Measurements from ENCODE around the gene SMU1. TPM values are rescaled to one million over a fixed set of nuclear protein-coding genes. Genes with fewer than 3 reads are reported as not detected.

The SMU1 gene
- 31.1 and 31.8 TPM in 2 replicates for total RNA-seq

- Histone ChIP-seq H4K20me1 (ENCODE audit: insufficient read depth, low read length) (peaks cover 19% of the 10 kb centered on the region), H3K36me3 (ENCODE audit: insufficient read depth, low read length) (peaks cover 21% of the 10 kb centered on the region), H3K9me3 (ENCODE audit: low read depth, low read length) (no peaks in the 10 kb centered on the region), H3K79me2 (ENCODE audit: insufficient read depth, low read length) (peaks cover 50% of the 10 kb centered on the region), H3K27ac (ENCODE audit: low read depth, low read length) (peak within 1 kb of the TSS; percentile 98), H3K4me2 (ENCODE audit: insufficient read depth, low read length) (peak within 1 kb of the TSS; percentile 99), H3K4me1 (ENCODE audit: insufficient read depth, low read length) (peaks cover 15% of the 10 kb centered on the region), H2AFZ (ENCODE audit: low read length) (peak within 1 kb of the TSS; percentile 91), H3K4me3 (ENCODE audit: insufficient read depth, low read length) (peak within 1 kb of the TSS; percentile 85), H3K27me3 (ENCODE audit: insufficient read depth, low read length) (no peaks in the 10 kb centered on the region)
- TF ChIP-seq CTCF (IDR thresholded peaks at IDR 0.05; ENCODE audit: extremely low read depth, low read depth, low read length) = no peak
- DNase-seq (ENCODE audit: insufficient read length, low spot score, missing footprints) = peak; percentile 97
Observed at GRCh38 chr9:33076046-33077004, at the start of gene SMU1. TSS of gene SMU1 (minus strand) at chr9:33076674. CDS start at chr9:33076608, 66 bp downstream.

GRCh38 chr9:33125461-33125860, 49.0 kb upstream of the SMU1 start:
- H3K79me2 ChIP-seq (ENCODE audit: insufficient read depth, low read length) = peaks cover 88% of the 10 kb centered on the region
- H3K9me3 ChIP-seq (ENCODE audit: low read depth, low read length) = no peaks in the 10 kb centered on the region
- no peak overlapping the region for H3K4me3 ChIP-seq (ENCODE audit: insufficient read depth, low read length)
- H2AFZ ChIP-seq (ENCODE audit: low read length) = no peak overlapping the region
- H3K27ac ChIP-seq (ENCODE audit: low read depth, low read length) = peak overlapping the region; percentile 25
- peaks cover 38% of the 10 kb centered on the region for H4K20me1 ChIP-seq (ENCODE audit: insufficient read depth, low read length)
- no peaks in the 10 kb centered on the region for H3K27me3 ChIP-seq (ENCODE audit: insufficient read depth, low read length)
- H3K4me1 ChIP-seq (ENCODE audit: insufficient read depth, low read length) = peaks cover 14% of the 10 kb centered on the region
- peaks cover 60% of the 10 kb centered on the region for H3K36me3 ChIP-seq (ENCODE audit: insufficient read depth, low read length)
- no peak overlapping the region for H3K4me2 ChIP-seq (ENCODE audit: insufficient read depth, low read length)
- TF ChIP-seq CTCF (IDR thresholded peaks at IDR 0.05; ENCODE audit: extremely low read depth, low read depth, low read length) = no peak
- DNase-seq (ENCODE audit: insufficient read length, low spot score, missing footprints) = no peak

GRCh38 chr9:33124751-33125381, 48.4 kb upstream of the SMU1 start:
- Histone ChIP-seq H3K79me2 (ENCODE audit: insufficient read depth, low read length) (peaks cover 87% of the 10 kb centered on the region), H3K4me2 (ENCODE audit: insufficient read depth, low read length) (no peak overlapping the region), H4K20me1 (ENCODE audit: insufficient read depth, low read length) (peaks cover 38% of the 10 kb centered on the region), H3K36me3 (ENCODE audit: insufficient read depth, low read length) (peaks cover 58% of the 10 kb centered on the region), H3K4me1 (ENCODE audit: insufficient read depth, low read length) (peaks cover 14% of the 10 kb centered on the region), H3K4me3 (ENCODE audit: insufficient read depth, low read length) (no peak overlapping the region), H3K27me3 (ENCODE audit: insufficient read depth, low read length) (no peaks in the 10 kb centered on the region), H3K27ac (ENCODE audit: low read depth, low read length) (peak overlapping the region; percentile 20), H2AFZ (ENCODE audit: low read length) (no peak overlapping the region), H3K9me3 (ENCODE audit: low read depth, low read length) (no peaks in the 10 kb centered on the region)
- no peak for TF ChIP-seq CTCF (IDR thresholded peaks at IDR 0.05; ENCODE audit: extremely low read depth, low read depth, low read length)
- DNase-seq (ENCODE audit: insufficient read length, low spot score, missing footprints) = no peak

- Histone ChIP-seq H3K4me2 (ENCODE audit: insufficient read depth, low read length) (no peak overlapping the region), H3K9me3 (ENCODE audit: low read depth, low read length) (no peaks in the 10 kb centered on the region), H3K27me3 (ENCODE audit: insufficient read depth, low read length) (no peaks in the 10 kb centered on the region), H2AFZ (ENCODE audit: low read length) (no peak overlapping the region), H3K4me3 (ENCODE audit: insufficient read depth, low read length) (no peak overlapping the region), H3K36me3 (ENCODE audit: insufficient read depth, low read length) (peaks cover 52% of the 10 kb centered on the region), H3K27ac (ENCODE audit: low read depth, low read length) (no peak overlapping the region), H4K20me1 (ENCODE audit: insufficient read depth, low read length) (peaks cover 34% of the 10 kb centered on the region), H3K79me2 (ENCODE audit: insufficient read depth, low read length) (peaks cover 83% of the 10 kb centered on the region), H3K4me1 (ENCODE audit: insufficient read depth, low read length) (peaks cover 14% of the 10 kb centered on the region)
- peak; percentile 37 for DNase-seq (ENCODE audit: insufficient read length, low spot score, missing footprints)
- no peak for TF ChIP-seq CTCF (IDR thresholded peaks at IDR 0.05; ENCODE audit: extremely low read depth, low read depth, low read length)
Observed at GRCh38 chr9:33124046-33124445, 47.6 kb upstream of the SMU1 start.
